GM12878 (cell line): ENCODE results near the gene TRMT44. TPM values are rescaled to one million over a fixed set of nuclear protein-coding genes. Genes with fewer than 3 reads are reported as not detected.

Source experiments
- ATAC-seq: fragments of 200-7000 bp; cut with Tn5 transposase; 3 replicates; pipeline ENCODE4 v1.9.1; 2020; ENCODE audit warnings: mild to moderate bottlenecking, moderate library complexity
- BruUV-seq: library from RNA; stranded (reverse); fragments of 400-500 nt; replicated peaks from 2 replicates; lab custom pipeline; 2021; lab: Mats Ljungman, UMichigan
- CTCF ChIA-PET: fragments of 300-600 bp; sonication (Branson Sonifier 250); formaldehyde crosslinking; extraction: SDS; loops from one replicate; lab custom pipeline; 2021; ENCODE audit warnings: inconsistent platforms; lab: Yijun Ruan, JAX
- POLR2A ChIA-PET: fragments of 350-600 bp; formaldehyde crosslinking; extraction: SDS; loops from one replicate; lab custom pipeline; 2021; ENCODE audit warnings: inconsistent platforms; lab: Charles Lee
- RAD21 ChIA-PET: fragments of 300-600 bp; sonication (Branson Sonifier 250); formaldehyde crosslinking; loops from one replicate; lab custom pipeline; 2023; ENCODE audit warnings: antibody characterized with exemption; ENCODE audit not compliant: unreplicated experiment; lab: Charles Lee
- SMC1A ChIA-PET: fragments of 300-600 bp; sonication (Branson Sonifier 250); formaldehyde crosslinking; loops from one replicate; lab custom pipeline; 2023; ENCODE audit not compliant: unreplicated experiment, uncharacterized antibody; lab: Charles Lee
- DNase-seq: peaks from one replicate; pipeline ENCODE4 v3.0.0-alpha.2; 2011; ENCODE audit warnings: low read depth, low spot score
- FAIRE-seq: peaks from 3 replicates; lab custom pipeline; 2011; peaks lifted over from hg19 to GRCh38; lab: Jason Lieb, UNC
- H2AFZ ChIP-seq: 2 replicates; pipeline ENCODE4 v1.6.0; 2011; ENCODE audit warnings: low read depth, low read length, control low read depth; ENCODE audit not compliant: control insufficient read depth
- H3K27ac ChIP-seq: 2 replicates; pipeline ENCODE4 v1.5.1; 2011; ENCODE audit warnings: control low read depth; ENCODE audit not compliant: control insufficient read depth, insufficient read depth
- H3K27me3 ChIP-seq, 2 experiments: replicated peaks in 1 of 2; 2 replicates each; pipeline versions ENCODE4 v1.6.0 to v1.6.1; 2011; ENCODE audit warnings: low read length in 1 of 2; ENCODE audit not compliant: control insufficient read depth in 2 of 2, insufficient read depth in 2 of 2
- H3K36me3 ChIP-seq, 2 experiments: 2 replicates each; pipeline ENCODE4 v1.5.1; 2011; ENCODE audit warnings: low read length in 1 of 2; ENCODE audit not compliant: control insufficient read depth in 2 of 2, insufficient read depth in 2 of 2
- H3K4me1 ChIP-seq: 2 replicates; pipeline ENCODE4 v1.6.1; 2011; ENCODE audit warnings: mild to moderate bottlenecking, low read length, moderate library complexity, mixed read lengths; ENCODE audit not compliant: control insufficient read depth, insufficient read depth
- H3K4me2 ChIP-seq: 2 replicates; pipeline ENCODE4 v1.6.0; 2011; ENCODE audit warnings: control low read depth; ENCODE audit not compliant: control insufficient read depth, insufficient read depth
- H3K4me3 ChIP-seq: fragments of 200-600 bp; sonication (generic); 2 replicates; pipeline ENCODE4 v1.5.1; 2016
- H3K79me2 ChIP-seq: 2 replicates; pipeline ENCODE4 v1.6.0; 2011; ENCODE audit warnings: low read length; ENCODE audit not compliant: control insufficient read depth, insufficient read depth
- H3K9ac ChIP-seq: 2 replicates; pipeline ENCODE4 v1.8.0; 2011; ENCODE audit warnings: low read length, control low read depth, mixed read lengths; ENCODE audit not compliant: control insufficient read depth, insufficient read depth
- H3K9me3 ChIP-seq: replicated peaks from 3 replicates; pipeline ENCODE4 v1.5.1; 2011; ENCODE audit warnings: mild to moderate bottlenecking, low read length; ENCODE audit not compliant: control insufficient read depth, insufficient read depth
- H4K20me1 ChIP-seq: 2 replicates; pipeline ENCODE4 v1.6.0; 2011; ENCODE audit not compliant: control insufficient read depth, insufficient read depth
- ATF7 ChIP-seq: fragments of 450-650 bp; IDR thresholded peaks from 2 replicates; pipeline ENCODE4 v1.6.1; 2016; ENCODE audit warnings: low read depth, mild to moderate bottlenecking
- BACH1 ChIP-seq: fragments of 450-650 bp; IDR thresholded peaks from 2 replicates; pipeline ENCODE4 v1.6.1; 2017; ENCODE audit warnings: mild to moderate bottlenecking, borderline replicate concordance
- CREB1 ChIP-seq: IDR thresholded peaks from 2 replicates; pipeline ENCODE4 v1.6.1; 2012; ENCODE audit warnings: low read depth, mild to moderate bottlenecking, inconsistent platforms
- GABPA ChIP-seq: IDR thresholded peaks from 2 replicates; pipeline ENCODE4 v1.6.1; 2014; ENCODE audit warnings: antibody characterized with exemption, low read depth, mild to moderate bottlenecking, inconsistent platforms
- HDGF ChIP-seq: fragments of 450-650 bp; IDR thresholded peaks from 2 replicates; pipeline ENCODE4 v1.6.1; 2016; ENCODE audit warnings: antibody characterized with exemption
- IRF4 ChIP-seq: IDR thresholded peaks from 2 replicates; pipeline ENCODE4 v1.6.1; 2011; ENCODE audit warnings: low read depth, low read length
- MXI1 ChIP-seq: fragments of 150-350 bp; IDR thresholded peaks from 2 replicates; pipeline ENCODE4 v1.6.1; 2011; ENCODE audit warnings: low read depth, mild to moderate bottlenecking, inconsistent platforms, low read length, improper control_type of control experiment
- NBN ChIP-seq: fragments of 450-650 bp; IDR thresholded peaks from 2 replicates; pipeline ENCODE4 v1.6.1; 2016
- POLR2AphosphoS5 ChIP-seq: IDR thresholded peaks from 2 replicates; pipeline ENCODE4 v1.6.1; 2011; ENCODE audit warnings: mild to moderate bottlenecking, low read length, inconsistent platforms
- SIX5 ChIP-seq: IDR thresholded peaks from 2 replicates; pipeline ENCODE4 v1.6.1; 2011; ENCODE audit warnings: mild to moderate bottlenecking, low read depth, low read length, moderate library complexity; ENCODE audit not compliant: severe bottlenecking
- SMAD5 ChIP-seq: IDR thresholded peaks from 2 replicates; pipeline ENCODE4 v1.6.1; 2016; ENCODE audit warnings: antibody characterized with exemption, low read depth
- SMC3 ChIP-seq: IDR thresholded peaks from 2 replicates; pipeline ENCODE4 v1.6.1; 2011; ENCODE audit warnings: low read length, improper control_type of control experiment, borderline replicate concordance
- TARDBP ChIP-seq: IDR thresholded peaks from 2 replicates; pipeline ENCODE4 v1.6.1; 2016; ENCODE audit warnings: borderline replicate concordance
- TCF12 ChIP-seq: IDR thresholded peaks from 2 replicates; pipeline ENCODE4 v1.6.1; 2011; ENCODE audit warnings: low read depth, mild to moderate bottlenecking, low read length
- TCF3 ChIP-seq: IDR thresholded peaks from 2 replicates; pipeline ENCODE4 v1.6.1; 2012; ENCODE audit warnings: low read depth, mild to moderate bottlenecking, low read length, borderline replicate concordance; ENCODE audit not compliant: insufficient read depth
- ZNF622 ChIP-seq: fragments of 450-650 bp; IDR thresholded peaks from 2 replicates; pipeline ENCODE4 v1.6.1; 2017; ENCODE audit warnings: mild to moderate bottlenecking, inconsistent platforms
- WGBS: methylation state at CpG from one replicate; pipeline ENCODE4 v1.1.6; 2016; ENCODE audit warnings: low lambda C conversion rate; ENCODE audit not compliant: insufficient replicate concordance, insufficient coverage; ENCODE audit errors: missing lambda C conversion rate; 5-methylcytosine and 5-hydroxymethylcytosine counted together
- in situ Hi-C: fragments of 300-500 bp; cut with MboI; formaldehyde crosslinking; loops from 9 replicates; pipeline ENCODE4 v1.14.3; 2018; ENCODE audit warnings: mixed read lengths
- intact Hi-C: fragments of 100-400 bp; cut with micrococcal nuclease; formaldehyde crosslinking; loops from one replicate; pipeline ENCODE4 v1.14.2; 2022; ENCODE audit not compliant: unreplicated experiment
- polyA plus RNA-seq, 11 experiments: library from polyadenylated mRNA; depleted of rRNA in 4 of 11; unstranded in 6 of 11; stranded (reverse) in 5 of 11; fragments of >200 nt; fragmentation: Nextera tagmentation in 4 of 11; fragmentation: Illumina TruSeq in 1 of 11; extraction: Ambion mirVana in 4 of 11; extraction: Trizol in 1 of 11; gene quantifications; 1 replicate in 1 of 11; 2 replicates in 10 of 11; pipeline versions ENCODE4 v1.2.1 to v1.2.3, GENCODE V29; 2011 to 2016; ENCODE audit warnings: inconsistent platforms in 2 of 11, missing spikeins in 2 of 11, low read depth in 1 of 11
- total RNA-seq, 4 experiments: library from RNA; depleted of rRNA in 3 of 4; stranded (reverse); fragments of >200 nt in 3 of 4; fragmentation: Illumina TruSeq in 1 of 4; extraction: Trizol in 1 of 4; gene quantifications; 2 replicates each; pipeline versions ENCODE4 v1.2.1 to v1.2.3, GENCODE V29; 2013 to 2021
- TF ChIP-seq, protein P1 (sequence below): fragments of 450-650 bp; IDR thresholded peaks from 2 replicates; pipeline ENCODE4 v1.6.1; 2017; ENCODE audit warnings: mild to moderate bottlenecking, low read depth, inconsistent platforms; ENCODE audit not compliant: poor library complexity, severe bottlenecking
- TF ChIP-seq, protein P2 (sequence below): IDR thresholded peaks from 2 replicates; pipeline ENCODE4 v1.6.1; 2012; ENCODE audit warnings: low read length, inconsistent platforms
- TF ChIP-seq, protein P3 (sequence below): IDR thresholded peaks from 2 replicates; pipeline ENCODE4 v1.6.1; 2012; ENCODE audit warnings: low read depth, low read length, improper control_type of control experiment
- TF ChIP-seq, protein P4 (sequence below): fragments of 150-350 bp; IDR thresholded peaks from 2 replicates; pipeline ENCODE4 v1.6.1; 2014; ENCODE audit warnings: mild to moderate bottlenecking, low read depth, low read length

The TRMT44 gene
- total and polyA plus RNA-seq, 10 of the 15 experiments (the other 5 are each of a cell fraction or from before 2014, with no cell fraction given) = 1.3 to 18.5 (median 10.1) TPM

DNA sequence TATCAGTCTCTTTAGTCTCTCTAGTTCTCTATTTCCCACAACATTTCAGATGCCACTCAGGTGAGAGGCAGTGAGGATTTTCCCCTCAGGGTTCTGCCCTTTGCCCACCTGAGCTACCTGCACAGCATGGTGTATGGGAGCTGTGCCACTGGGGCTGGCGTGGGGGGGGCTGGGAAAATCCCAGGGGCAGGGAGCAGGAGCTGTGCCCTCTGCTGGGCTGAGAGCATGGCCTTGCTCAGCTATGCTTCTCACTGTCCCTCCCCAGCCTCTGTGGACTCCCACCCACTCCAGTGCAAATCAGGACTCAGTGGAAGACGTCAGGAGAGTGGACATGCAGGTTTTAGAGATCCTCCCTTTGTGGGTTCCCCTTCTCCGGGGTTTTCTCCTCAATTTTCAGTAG is 57.2 kb downstream of the TRMT44 start:
- FAIRE-seq = no peak
- H3K9ac ChIP-seq = no peak overlapping the region
- in situ Hi-C loops = no loop called here
- no peak for TF ChIP-seq SIX5
- no peak for TF ChIP-seq TARDBP
- TF ChIP-seq, protein P1, sequence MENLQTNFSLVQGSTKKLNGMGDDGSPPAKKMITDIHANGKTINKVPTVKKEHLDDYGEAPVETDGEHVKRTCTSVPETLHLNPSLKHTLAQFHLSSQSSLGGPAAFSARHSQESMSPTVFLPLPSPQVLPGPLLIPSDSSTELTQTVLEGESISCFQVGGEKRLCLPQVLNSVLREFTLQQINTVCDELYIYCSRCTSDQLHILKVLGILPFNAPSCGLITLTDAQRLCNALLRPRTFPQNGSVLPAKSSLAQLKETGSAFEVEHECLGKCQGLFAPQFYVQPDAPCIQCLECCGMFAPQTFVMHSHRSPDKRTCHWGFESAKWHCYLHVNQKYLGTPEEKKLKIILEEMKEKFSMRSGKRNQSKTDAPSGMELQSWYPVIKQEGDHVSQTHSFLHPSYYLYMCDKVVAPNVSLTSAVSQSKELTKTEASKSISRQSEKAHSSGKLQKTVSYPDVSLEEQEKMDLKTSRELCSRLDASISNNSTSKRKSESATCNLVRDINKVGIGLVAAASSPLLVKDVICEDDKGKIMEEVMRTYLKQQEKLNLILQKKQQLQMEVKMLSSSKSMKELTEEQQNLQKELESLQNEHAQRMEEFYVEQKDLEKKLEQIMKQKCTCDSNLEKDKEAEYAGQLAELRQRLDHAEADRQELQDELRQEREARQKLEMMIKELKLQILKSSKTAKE = no peak
- TF ChIP-seq, protein P2, sequence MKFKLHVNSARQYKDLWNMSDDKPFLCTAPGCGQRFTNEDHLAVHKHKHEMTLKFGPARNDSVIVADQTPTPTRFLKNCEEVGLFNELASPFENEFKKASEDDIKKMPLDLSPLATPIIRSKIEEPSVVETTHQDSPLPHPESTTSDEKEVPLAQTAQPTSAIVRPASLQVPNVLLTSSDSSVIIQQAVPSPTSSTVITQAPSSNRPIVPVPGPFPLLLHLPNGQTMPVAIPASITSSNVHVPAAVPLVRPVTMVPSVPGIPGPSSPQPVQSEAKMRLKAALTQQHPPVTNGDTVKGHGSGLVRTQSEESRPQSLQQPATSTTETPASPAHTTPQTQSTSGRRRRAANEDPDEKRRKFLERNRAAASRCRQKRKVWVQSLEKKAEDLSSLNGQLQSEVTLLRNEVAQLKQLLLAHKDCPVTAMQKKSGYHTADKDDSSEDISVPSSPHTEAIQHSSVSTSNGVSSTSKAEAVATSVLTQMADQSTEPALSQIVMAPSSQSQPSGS = no peak
- no peak for TF ChIP-seq SMC3
- TF ChIP-seq MXI1 = no peak
- no peak for TF ChIP-seq TCF3
- TF ChIP-seq, protein P3, sequence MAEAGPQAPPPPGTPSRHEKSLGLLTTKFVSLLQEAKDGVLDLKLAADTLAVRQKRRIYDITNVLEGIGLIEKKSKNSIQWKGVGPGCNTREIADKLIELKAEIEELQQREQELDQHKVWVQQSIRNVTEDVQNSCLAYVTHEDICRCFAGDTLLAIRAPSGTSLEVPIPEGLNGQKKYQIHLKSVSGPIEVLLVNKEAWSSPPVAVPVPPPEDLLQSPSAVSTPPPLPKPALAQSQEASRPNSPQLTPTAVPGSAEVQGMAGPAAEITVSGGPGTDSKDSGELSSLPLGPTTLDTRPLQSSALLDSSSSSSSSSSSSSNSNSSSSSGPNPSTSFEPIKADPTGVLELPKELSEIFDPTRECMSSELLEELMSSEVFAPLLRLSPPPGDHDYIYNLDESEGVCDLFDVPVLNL = no peak
- no peak for TF ChIP-seq ATF7
- TF ChIP-seq CREB1 = no peak
- no peak for TF ChIP-seq NBN
- no peak for TF ChIP-seq TCF12
- TF ChIP-seq, protein P4, sequence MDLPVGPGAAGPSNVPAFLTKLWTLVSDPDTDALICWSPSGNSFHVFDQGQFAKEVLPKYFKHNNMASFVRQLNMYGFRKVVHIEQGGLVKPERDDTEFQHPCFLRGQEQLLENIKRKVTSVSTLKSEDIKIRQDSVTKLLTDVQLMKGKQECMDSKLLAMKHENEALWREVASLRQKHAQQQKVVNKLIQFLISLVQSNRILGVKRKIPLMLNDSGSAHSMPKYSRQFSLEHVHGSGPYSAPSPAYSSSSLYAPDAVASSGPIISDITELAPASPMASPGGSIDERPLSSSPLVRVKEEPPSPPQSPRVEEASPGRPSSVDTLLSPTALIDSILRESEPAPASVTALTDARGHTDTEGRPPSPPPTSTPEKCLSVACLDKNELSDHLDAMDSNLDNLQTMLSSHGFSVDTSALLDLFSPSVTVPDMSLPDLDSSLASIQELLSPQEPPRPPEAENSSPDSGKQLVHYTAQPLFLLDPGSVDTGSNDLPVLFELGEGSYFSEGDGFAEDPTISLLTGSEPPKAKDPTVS = no peak
- TF ChIP-seq HDGF = no peak
- TF ChIP-seq SMAD5 = no peak
- TF ChIP-seq BACH1 = no peak
- no peak for TF ChIP-seq POLR2AphosphoS5
- no peak for TF ChIP-seq GABPA
- TF ChIP-seq IRF4 = no peak
- TF ChIP-seq ZNF622 = no peak
- TF ChIP-seq, all 136 proteins: peak for 0
- Histone ChIP-seq H3K4me3 (no peak overlapping the region), H3K27ac (no peak overlapping the region), H3K36me3 (no peaks in the 10 kb centered on the region), H2AFZ (no peak overlapping the region), H3K4me1 (no peaks in the 10 kb centered on the region), H4K20me1 (no peaks in the 10 kb centered on the region), H3K79me2 (no peaks in the 10 kb centered on the region), H3K9me3 (no peaks in the 10 kb centered on the region; the same call in 2 of the 3 replicates), H3K4me2 (no peak overlapping the region), H3K27me3 (no peaks in the 10 kb centered on the region)
- intact Hi-C loops = no loop called here
- ChIA-PET CTCF (no interaction called here), RAD21 (no interaction called here), SMC1A (no interaction called here), POLR2A (no interaction called here)
- DNase-seq = no peak
- ATAC-seq = no peak
- 48% methylated on average over 2 of the region's 3 CpGs for WGBS
- no TSS peak for BruUV-seq
